NCI-H2171 (cell line): ENCODE results near the gene ASB7.

ENCODE experiments used
- DNase-seq: peaks from one replicate; lab custom pipeline; 2025; lab: John Stamatoyannopoulos, UW

Gene ASB7

GRCh38 chr15:100686021-100686724 lies 83.8 kb downstream of the ASB7 start:
- no peak for DNase-seq

GRCh38 chr15:100686725-100687473 lies 84.5 kb downstream of the ASB7 start:
- DNase-seq, result no peak

- no peak for DNase-seq
These were observed 85.3 kb downstream of the ASB7 start for GRCh38 chr15:100687582-100688141.

GRCh38 chr15:100688549-100689120 lies 86.2 kb downstream of the ASB7 start:
- no peak for DNase-seq

- DNase-seq, result no peak
These were observed 86.9 kb downstream of the ASB7 start for GRCh38 chr15:100689131-100689899.

GRCh38 chr15:100690032-100690794 lies 87.8 kb downstream of the ASB7 start:
- DNase-seq, result no peak

GRCh38 chr15:100690795-100691158 lies 88.4 kb downstream of the ASB7 start:
- DNase-seq, result no peak

GRCh38 chr15:100691321-100691720 lies 88.9 kb downstream of the ASB7 start:
- DNase-seq, result no peak

- DNase-seq, result no peak
These were observed 89.9 kb downstream of the ASB7 start for GRCh38 chr15:100692246-100692645.

- DNase-seq, result no peak
These were observed 90.3 kb downstream of the ASB7 start for GRCh38 chr15:100692671-100693070.

- DNase-seq, result no peak
These were observed 91.1 kb downstream of the ASB7 start for GRCh38 chr15:100693451-100693850.

GRCh38 chr15:100694381-100695021 lies 92.1 kb downstream of the ASB7 start:
- DNase-seq, result no peak

GRCh38 chr15:100695048-100695447 lies 92.7 kb downstream of the ASB7 start:
- no peak for DNase-seq

GRCh38 chr15:100696452-100696851 lies 94.1 kb downstream of the ASB7 start:
- DNase-seq, result no peak
